WTC11 (cell line): ENCODE data around the gene DCXR. TPM values are rescaled to one million over a fixed set of nuclear protein-coding genes. Genes with fewer than 3 reads are reported as not detected.

Experiments used
- ATAC-seq: fragments of 200-7000 bp; cut with Tn5 transposase; 2 replicates; pipeline ENCODE4 v1.10.0; 2021; ENCODE audit warnings: mild to moderate bottlenecking, moderate library complexity
- CTCF ChIA-PET: fragments of 300-600 bp; sonication (Branson Sonifier 250); formaldehyde crosslinking; loops from one replicate; lab custom pipeline; 2021; ENCODE audit warnings: antibody characterized with exemption; lab: Charles Lee
- POLR2A ChIA-PET: fragments of 350-600 bp; sonication (Branson Sonifier 250); formaldehyde crosslinking; loops from one replicate; lab custom pipeline; 2021; ENCODE audit warnings: antibody characterized with exemption; lab: Charles Lee
- DNase-seq: peaks from one replicate; pipeline ENCODE4 v3.0.0; 2021; ENCODE audit warnings: low spot score
- H3K27ac Mint-ChIP-seq: 2 replicates; pipeline ENCODE4 v1.8.0; 2021; ENCODE audit warnings: mixed read lengths
- H3K27me3 Mint-ChIP-seq: 2 replicates; pipeline ENCODE4 v1.8.0; 2021; ENCODE audit warnings: low read depth, mild to moderate bottlenecking, moderate library complexity, mixed read lengths
- H3K36me3 Mint-ChIP-seq: 2 replicates; pipeline ENCODE4 v1.8.0; 2021; ENCODE audit warnings: mixed read lengths
- H3K4me1 Mint-ChIP-seq: 2 replicates; pipeline ENCODE4 v1.8.0; 2022; ENCODE audit warnings: mixed read lengths
- H3K4me3 Mint-ChIP-seq: 2 replicates; pipeline ENCODE4 v1.8.0; 2021; ENCODE audit warnings: mild to moderate bottlenecking, moderate library complexity, mixed read lengths
- H3K9me3 Mint-ChIP-seq: 2 replicates; pipeline ENCODE4 v1.8.0; 2021; ENCODE audit warnings: mixed read lengths
- ATF6 ChIP-seq: sonication (generic); formaldehyde crosslinking; IDR thresholded peaks from 2 replicates; pipeline ENCODE4 v1.8.1; 2023; ENCODE audit warnings: mild to moderate bottlenecking, missing genetic modification reagents
- CDX4 ChIP-seq: fragments of 250-450 bp; sonication (Bioruptor Pico); IDR thresholded peaks from 2 replicates; pipeline ENCODE4 v1.9.0; 2021; ENCODE audit warnings: moderate library complexity, mild to moderate bottlenecking, inconsistent platforms, borderline replicate concordance
- E2F4 ChIP-seq: sonication (generic); formaldehyde crosslinking; IDR thresholded peaks from 2 replicates; pipeline ENCODE4 v1.8.1; 2022; ENCODE audit warnings: low read depth, mild to moderate bottlenecking, moderate library complexity, missing genetic modification reagents, borderline replicate concordance
- HMGA2 ChIP-seq: fragments of 250-450 bp; sonication (Bioruptor Pico); IDR thresholded peaks from 2 replicates; pipeline ENCODE4 v1.4.0; 2021; ENCODE audit warnings: mild to moderate bottlenecking, moderate library complexity
- IRF1 ChIP-seq: sonication (generic); formaldehyde crosslinking; IDR thresholded peaks from 2 replicates; pipeline ENCODE4 v1.8.0; 2023; ENCODE audit warnings: missing genetic modification reagents
- JAZF1 ChIP-seq: fragments of 250-450 bp; sonication (Bioruptor Pico); IDR thresholded peaks from 2 replicates; pipeline ENCODE4 v1.9.0; 2021; ENCODE audit warnings: moderate library complexity, mild to moderate bottlenecking, inconsistent platforms
- KAT7 ChIP-seq: sonication (generic); formaldehyde crosslinking; IDR thresholded peaks from 2 replicates; pipeline ENCODE4 v1.8.1; 2023; ENCODE audit warnings: missing genetic modification reagents, mild to moderate bottlenecking, borderline replicate concordance
- NFE2L1 ChIP-seq: sonication (generic); formaldehyde crosslinking; IDR thresholded peaks from 2 replicates; pipeline ENCODE4 v1.8.1; 2023; ENCODE audit warnings: missing genetic modification reagents
- NFYB ChIP-seq: sonication (generic); formaldehyde crosslinking; conservative IDR thresholded peaks from 2 replicates; pipeline ENCODE4 v1.8.0; 2022; ENCODE audit warnings: low read depth, missing genetic modification reagents
- NR3C1 ChIP-seq: sonication (generic); formaldehyde crosslinking; conservative IDR thresholded peaks from 2 replicates; pipeline ENCODE4 v1.8.1; 2023; ENCODE audit warnings: low read depth, mild to moderate bottlenecking, missing genetic modification reagents
- PRDM15 ChIP-seq: sonication (generic); formaldehyde crosslinking; IDR thresholded peaks from 2 replicates; pipeline ENCODE4 v1.8.0; 2022; ENCODE audit warnings: missing genetic modification reagents
- SMAD3 ChIP-seq: sonication (generic); formaldehyde crosslinking; IDR thresholded peaks from 2 replicates; pipeline ENCODE4 v1.8.0; 2022; ENCODE audit warnings: missing genetic modification reagents, mild to moderate bottlenecking, borderline replicate concordance
- SP1 ChIP-seq: sonication (generic); formaldehyde crosslinking; conservative IDR thresholded peaks from 2 replicates; pipeline ENCODE4 v1.8.1; 2022; ENCODE audit warnings: missing genetic modification reagents
- TEAD4 ChIP-seq: sonication (generic); formaldehyde crosslinking; IDR thresholded peaks from 2 replicates; pipeline ENCODE4 v1.8.0; 2022; ENCODE audit warnings: mild to moderate bottlenecking, missing genetic modification reagents
- ZNF671 ChIP-seq: fragments of 250-450 bp; sonication (Bioruptor Pico); IDR thresholded peaks from 2 replicates; pipeline ENCODE4 v1.8.0; 2021; ENCODE audit warnings: mild to moderate bottlenecking
- ZSCAN18 ChIP-seq: fragments of 250-450 bp; sonication (Bioruptor Pico); IDR thresholded peaks from 2 replicates; pipeline ENCODE4 v2.1.2; 2022; ENCODE audit warnings: mild to moderate bottlenecking, moderate library complexity
- total RNA-seq: library from RNA; stranded (reverse); gene quantifications from 3 replicates; pipeline ENCODE4 v1.2.3, GENCODE V29; 2021

Gene DCXR
- total RNA-seq, 1 experiment from 2014 or later = 130 TPM

GRCh38 chr17:82035488-82035887, 2.0 kb downstream of the DCXR start:
- DNase-seq = no peak
- Mint-ChIP-seq H3K4me1 (peaks cover 22% of the 10 kb centered on the region), H3K4me3 (peak overlapping the region; percentile 75), H3K27ac (0 out of 2 replicates have a peak overlapping the region, but pooled peaks have one; percentile 4), H3K9me3 (no peaks in the 10 kb centered on the region), H3K36me3 (0 out of 2 replicates have a peak, but pooled peaks cover 6% of the 10 kb centered on the region), H3K27me3 (peaks cover 10% of the 10 kb centered on the region)
- POLR2A ChIA-PET = interaction anchor here (0.6 kb wide), 1 partner anchor 389 kb away, joined by 6 read pairs; no protein-coding TSS in a partner anchor
- TF ChIP-seq CDX4 (CRISPR knock-in tag) (no peak), HMGA2 (no peak), SP1 (no peak), TEAD4 (no peak), IRF1 (CRISPR knock-in tag) (no peak), ATF6 (no peak), SMAD3 (CRISPR knock-in tag) (no peak), E2F4 (no peak), KAT7 (CRISPR knock-in tag) (no peak), ZNF671 (CRISPR knock-in tag) (no peak), NR3C1 (CRISPR knock-in tag) (no peak), JAZF1 (no peak)
- CTCF ChIA-PET = interaction anchor here (1.1 to 1.4 kb wide), 3 partner anchors 13 to 41 kb away, joined by 3 to 6 read pairs (median 5); partner anchors contain the start of genes CENPX and LRRC45
- ATAC-seq = no peak

GRCh38 chr17:82034371-82035011, 3.0 kb downstream of the DCXR start:
- CTCF ChIA-PET = interaction anchor here (1.1 to 1.4 kb wide), 3 partner anchors 12 to 42 kb away, joined by 3 to 6 read pairs (median 5); partner anchors contain the start of genes CENPX and LRRC45

More at GRCh38 chr17:82034371-82035011, 3.0 kb downstream of the DCXR start:
- Mint-ChIP-seq H3K27me3 (peaks cover 10% of the 10 kb centered on the region), H3K4me3 (peak overlapping the region; percentile 40; the same call in 1 of the 2 replicates), H3K27ac (peak overlapping the region; percentile 57; the same call in 1 of the 2 replicates), H3K9me3 (no peaks in the 10 kb centered on the region), H3K36me3 (0 out of 2 replicates have a peak, but pooled peaks cover 6% of the 10 kb centered on the region), H3K4me1 (peaks cover 24% of the 10 kb centered on the region)
- DNase-seq = peak; percentile 59
- TF ChIP-seq NFYB (CRISPR knock-in tag) (peak; percentile 45), PRDM15 (CRISPR knock-in tag) (peak; percentile 96), SMAD3 (CRISPR knock-in tag) (no peak), ZSCAN18 (CRISPR knock-in tag) (no peak), CDX4 (CRISPR knock-in tag) (no peak), NFE2L1 (CRISPR knock-in tag) (peak; percentile 46; the same call in 1 of the 2 replicates)
- peak; percentile 4 for ATAC-seq
- POLR2A ChIA-PET = no interaction called here
